K562 (cell line): Measurements from ENCODE around the gene TMEM205. TPM values are rescaled to one million over a fixed set of nuclear protein-coding genes. Genes with fewer than 3 reads are reported as not detected.
A peak's percentile ranks its signal among the peaks of the same experiment; 100 is the strongest.

Experiments
- C11orf30 ChIP-seq: fragments of 450-650 bp; IDR thresholded peaks from 2 replicates; pipeline ENCODE4 v1.6.1; 2016; ENCODE audit warnings: low read depth, mild to moderate bottlenecking
- CBFB ChIP-seq: sonication (generic); formaldehyde crosslinking; IDR thresholded peaks from 2 replicates; pipeline ENCODE4 v1.4.0; 2020; ENCODE audit warnings: mild to moderate bottlenecking, missing genetic modification reagents
- DPF2 ChIP-seq: fragments of 450-650 bp; IDR thresholded peaks from 2 replicates; pipeline ENCODE4 v1.6.1; 2016
- EP300 ChIP-seq: IDR thresholded peaks from 2 replicates; pipeline ENCODE4 v1.6.1; 2012; ENCODE audit warnings: low read length, improper control_type of control experiment
- GTF2F1 ChIP-seq: IDR thresholded peaks from 2 replicates; pipeline ENCODE4 v1.6.1; 2011; ENCODE audit warnings: low read depth, low read length, improper control_type of control experiment
- HDAC2 ChIP-seq: fragments of 450-650 bp; IDR thresholded peaks from 2 replicates; pipeline ENCODE4 v1.6.1; 2016; ENCODE audit warnings: mild to moderate bottlenecking
- MTF1 ChIP-seq: fragments of 250-450 bp; sonication (Bioruptor Pico); IDR thresholded peaks from 2 replicates; pipeline ENCODE4 v1.9.0; 2021; ENCODE audit warnings: moderate library complexity, mild to moderate bottlenecking, inconsistent platforms, borderline replicate concordance
- NCOA4 ChIP-seq: fragments of 450-650 bp; IDR thresholded peaks from 2 replicates; pipeline ENCODE4 v1.6.1; 2018; ENCODE audit warnings: mild to moderate bottlenecking; ENCODE audit not compliant: partially characterized antibody
- POLR2AphosphoS2 ChIP-seq: IDR thresholded peaks from 2 replicates; pipeline ENCODE4 v1.6.1; 2012; ENCODE audit warnings: low read length, improper control_type of control experiment
- PRMT5 ChIP-seq: sonication (generic); formaldehyde crosslinking; IDR thresholded peaks from 2 replicates; pipeline ENCODE4 v1.5.0; 2020; ENCODE audit warnings: missing genetic modification reagents
- RFX5 ChIP-seq: IDR thresholded peaks from 2 replicates; pipeline ENCODE4 v1.6.1; 2011; ENCODE audit warnings: low read depth, mild to moderate bottlenecking, improper control_type of control experiment, low read length
- RFX7 ChIP-seq: fragments of 250-450 bp; sonication (Bioruptor Pico); IDR thresholded peaks from 2 replicates; pipeline ENCODE4 v1.5.1; 2021; ENCODE audit warnings: mild to moderate bottlenecking
- SMAD1 ChIP-seq: fragments of 150-350 bp; IDR thresholded peaks from 2 replicates; pipeline ENCODE4 v1.6.1; 2014; ENCODE audit warnings: low read length, low read depth; ENCODE audit not compliant: partially characterized antibody
- SRSF7 ChIP-seq: fragments of 200-400 bp; formaldehyde crosslinking; optimal IDR thresholded peaks from 2 replicates; pipeline ENCODE3; 2017; ENCODE audit warnings: mild to moderate bottlenecking, low read depth, low read length
- TCFL5 ChIP-seq: fragments of 250-450 bp; sonication (Bioruptor Pico); conservative IDR thresholded peaks from 2 replicates; pipeline ENCODE4 v1.6.1; 2021; ENCODE audit warnings: mild to moderate bottlenecking, moderate library complexity, matching md5 sums
- THRA ChIP-seq: fragments of 450-650 bp; IDR thresholded peaks from 2 replicates; pipeline ENCODE4 v1.6.1; 2017; ENCODE audit warnings: mild to moderate bottlenecking, moderate library complexity
- ZNF354B ChIP-seq: fragments of 250-450 bp; sonication (Bioruptor Pico); IDR thresholded peaks from 2 replicates; pipeline ENCODE4 v1.4.0; 2020
- ZNF449 ChIP-seq: fragments of 250-450 bp; sonication (Bioruptor Pico); IDR thresholded peaks from 2 replicates; pipeline ENCODE4 v1.8.0; 2022; ENCODE audit warnings: moderate library complexity, mild to moderate bottlenecking, inconsistent platforms
- ZNF584 ChIP-seq: fragments of 200-800 bp; sonication (Bioruptor generic); IDR thresholded peaks from 2 replicates; pipeline ENCODE4 v1.6.1; 2016; ENCODE audit warnings: low read depth, mild to moderate bottlenecking, missing genetic modification characterization, missing compliant biosample characterization
- ZNF589 ChIP-seq: fragments of 200-800 bp; sonication (Bioruptor generic); IDR thresholded peaks from 2 replicates; pipeline ENCODE4 v1.6.1; 2016; ENCODE audit warnings: low read depth, missing genetic modification characterization, missing compliant biosample characterization
- ZNF707 ChIP-seq: fragments of 250-450 bp; sonication (Bioruptor Pico); conservative IDR thresholded peaks from 2 replicates; pipeline ENCODE4 v1.8.0; 2022; ENCODE audit warnings: inconsistent platforms, mild to moderate bottlenecking, moderate library complexity
- ZSCAN29 ChIP-seq: fragments of 450-650 bp; IDR thresholded peaks from 2 replicates; pipeline ENCODE4 v1.6.1; 2017
- ZZZ3 ChIP-seq: fragments of 450-650 bp; IDR thresholded peaks from 2 replicates; pipeline ENCODE4 v1.6.1; 2016; ENCODE audit warnings: antibody characterized with exemption, mild to moderate bottlenecking, moderate library complexity
- polyA plus RNA-seq, 8 experiments: library from polyadenylated mRNA; depleted of rRNA in 4 of 8; stranded (reverse) in 5 of 8; unstranded in 3 of 8; fragments of >200 nt; fragmentation: Nextera tagmentation in 2 of 8; fragmentation: Illumina TruSeq in 1 of 8; extraction: Ambion mirVana in 2 of 8; extraction: Trizol in 1 of 8; gene quantifications; 2 replicates each; pipeline versions ENCODE4 v1.2.1 to v1.2.3, GENCODE V29; 2011 to 2014; ENCODE audit warnings: inconsistent platforms in 1 of 8, missing spikeins in 1 of 8
- total RNA-seq, 7 experiments: library from RNA; depleted of rRNA in 6 of 7; stranded (reverse); fragments of >200 nt in 6 of 7; fragmentation: Illumina TruSeq in 2 of 7; extraction: Trizol in 2 of 7; gene quantifications; 2 replicates each; pipeline versions ENCODE4 v1.2.1 to v1.2.3, GENCODE V29; 2011 to 2021; ENCODE audit warnings: low replicate concordance in 1 of 7
- TF ChIP-seq, protein P1 (sequence below): fragments of 250-450 bp; sonication (Bioruptor Pico); IDR thresholded peaks from 2 replicates; pipeline ENCODE4 v1.5.0; 2020; ENCODE audit warnings: mild to moderate bottlenecking
- TF ChIP-seq, protein P2 (sequence below): sonication (generic); formaldehyde crosslinking; IDR thresholded peaks from 2 replicates; pipeline ENCODE4 v1.8.1; 2022; ENCODE audit warnings: missing genetic modification reagents

The TMEM205 gene
- total and polyA plus RNA-seq, 9 of the 15 experiments (the other 6 are each of a cell fraction or from before 2014, with no cell fraction given): 21.3 to 81.5 (median 44.1) TPM

DNA sequence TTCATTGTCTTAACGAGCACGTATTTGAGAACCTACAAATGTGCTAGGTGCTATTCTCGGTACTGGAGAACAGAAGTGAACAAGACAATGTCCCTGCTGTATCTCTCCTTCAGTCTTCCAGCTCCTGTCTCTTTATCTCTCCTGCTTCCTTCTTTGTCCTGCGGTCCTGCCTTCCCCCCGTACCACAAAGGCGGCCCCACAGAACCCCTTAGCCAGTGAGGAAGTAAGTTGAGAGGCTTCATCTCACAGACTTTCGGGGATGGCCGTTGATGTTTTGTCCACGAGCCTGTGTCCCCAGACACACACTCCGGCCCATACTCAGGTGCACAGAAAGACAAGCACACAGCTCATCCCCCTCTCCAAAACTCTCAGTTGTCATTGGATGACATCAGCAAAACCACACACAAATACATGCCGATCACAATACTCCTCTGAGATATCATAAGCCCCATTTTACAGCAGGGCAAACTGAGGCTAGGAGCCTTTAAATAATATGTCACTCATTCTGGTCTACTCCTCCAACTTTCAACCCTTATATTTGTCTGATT lies 27.9 kb upstream of the TMEM205 start (continued):
- TF ChIP-seq ZSCAN29 (peak; percentile 50; the same call in 1 of the 2 replicates), DPF2 (peak; percentile 60; the same call in 1 of the 2 replicates), RFX7 (CRISPR knock-in tag) (no peak), NCOA4 (peak; percentile 96), ZNF589 (CRISPR knock-in tag) (no peak), EP300 (no peak), GTF2F1 (no peak), SRSF7 (no peak), HDAC2 (peak; percentile 99), ZZZ3 (no peak), POLR2AphosphoS2 (no peak), RFX5 (no peak), ZNF354B (CRISPR knock-in tag) (no peak), ZNF707 (CRISPR knock-in tag) (no peak), CBFB (no peak), MTF1 (CRISPR knock-in tag) (no peak), SMAD1 (no peak), C11orf30 (no peak), THRA (no peak), ZNF584 (no peak), PRMT5 (no peak), ZNF449 (CRISPR knock-in tag) (no peak), TCFL5 (no peak)
- TF ChIP-seq, protein P1, sequence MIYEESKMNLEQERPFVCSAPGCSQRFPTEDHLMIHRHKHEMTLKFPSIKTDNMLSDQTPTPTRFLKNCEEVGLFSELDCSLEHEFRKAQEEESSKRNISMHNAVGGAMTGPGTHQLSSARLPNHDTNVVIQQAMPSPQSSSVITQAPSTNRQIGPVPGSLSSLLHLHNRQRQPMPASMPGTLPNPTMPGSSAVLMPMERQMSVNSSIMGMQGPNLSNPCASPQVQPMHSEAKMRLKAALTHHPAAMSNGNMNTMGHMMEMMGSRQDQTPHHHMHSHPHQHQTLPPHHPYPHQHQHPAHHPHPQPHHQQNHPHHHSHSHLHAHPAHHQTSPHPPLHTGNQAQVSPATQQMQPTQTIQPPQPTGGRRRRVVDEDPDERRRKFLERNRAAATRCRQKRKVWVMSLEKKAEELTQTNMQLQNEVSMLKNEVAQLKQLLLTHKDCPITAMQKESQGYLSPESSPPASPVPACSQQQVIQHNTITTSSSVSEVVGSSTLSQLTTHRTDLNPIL (CRISPR knock-in tag): no peak
- TF ChIP-seq, protein P2, sequence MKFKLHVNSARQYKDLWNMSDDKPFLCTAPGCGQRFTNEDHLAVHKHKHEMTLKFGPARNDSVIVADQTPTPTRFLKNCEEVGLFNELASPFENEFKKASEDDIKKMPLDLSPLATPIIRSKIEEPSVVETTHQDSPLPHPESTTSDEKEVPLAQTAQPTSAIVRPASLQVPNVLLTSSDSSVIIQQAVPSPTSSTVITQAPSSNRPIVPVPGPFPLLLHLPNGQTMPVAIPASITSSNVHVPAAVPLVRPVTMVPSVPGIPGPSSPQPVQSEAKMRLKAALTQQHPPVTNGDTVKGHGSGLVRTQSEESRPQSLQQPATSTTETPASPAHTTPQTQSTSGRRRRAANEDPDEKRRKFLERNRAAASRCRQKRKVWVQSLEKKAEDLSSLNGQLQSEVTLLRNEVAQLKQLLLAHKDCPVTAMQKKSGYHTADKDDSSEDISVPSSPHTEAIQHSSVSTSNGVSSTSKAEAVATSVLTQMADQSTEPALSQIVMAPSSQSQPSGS (CRISPR knock-in tag): no peak
